HG03280 (cell line): ENCODE results near the gene ABHD14A.
"Not testable (repeated sequence)": the region's sequence is repeated elsewhere in the genome, so short reads cannot be mapped to it uniquely, and the experiment has no call there.

Experiments used
- ATAC-seq: cut with Tn5 transposase; IDR thresholded peaks from one replicate; pipeline ENCODE4 v1.9.1; 2021; ENCODE audit warnings: mild to moderate bottlenecking, moderate library complexity; ENCODE audit not compliant: unreplicated experiment

ABHD14A gene

GRCh38 chr3:51970606-51971300 lies 4.1 kb upstream of the ABHD14A start:
- ATAC-seq = no peak

- no peak for ATAC-seq
Measured at GRCh38 chr3:51971350-51971749, 3.5 kb upstream of the ABHD14A start.

GRCh38 chr3:51974277-51974962 lies 444 bp upstream of the ABHD14A start:
- peak; percentile 11 for ATAC-seq

- ATAC-seq = no peak
Measured at GRCh38 chr3:51975852-51976549, 1.1 kb downstream of the ABHD14A start.

GRCh38 chr3:51977446-51978142 lies 2.7 kb downstream of the ABHD14A start:
- ATAC-seq = no peak

GRCh38 chr3:51978143-51978502 lies 3.3 kb downstream of the ABHD14A start:
- ATAC-seq = no peak

- no peak for ATAC-seq
Measured at GRCh38 chr3:51980253-51980652, 5.4 kb downstream of the ABHD14A start.

- peak; percentile 43 for ATAC-seq
Measured at GRCh38 chr3:51982352-51982837, 7.5 kb downstream of the ABHD14A start.

GRCh38 chr3:51982838-51983577 lies 8.1 kb downstream of the ABHD14A start, which contains the start of gene ACY1:
TSS of gene ACY1 (plus strand) at chr3:51983535. CDS start at chr3:51984065, 530 bp downstream.
- ATAC-seq = peak; percentile 76

- ATAC-seq = no peak
Measured at GRCh38 chr3:51983578-51984268, 8.9 kb downstream of the ABHD14A start.

GRCh38 chr3:51984269-51984647 lies 9.4 kb downstream of the ABHD14A start:
- ATAC-seq = no peak

GRCh38 chr3:51985063-51985462 lies 10.2 kb downstream of the ABHD14A start:
- no peak for ATAC-seq

GRCh38 chr3:51986010-51986947 lies 11.4 kb downstream of the ABHD14A start:
- no peak for ATAC-seq

GRCh38 chr3:51987568-51987967 lies 12.7 kb downstream of the ABHD14A start:
- no peak for ATAC-seq

GRCh38 chr3:51988286-51989146 lies 13.7 kb downstream of the ABHD14A start:
- no peak for ATAC-seq

GRCh38 chr3:51990501-51990971 lies 15.7 kb downstream of the ABHD14A start:
- ATAC-seq = not testable (repeated sequence)

- ATAC-seq = no peak
Measured at GRCh38 chr3:51992017-51992682, 17.3 kb downstream of the ABHD14A start.
